Hippocampal formation (tissue), 2 donors: ENCODE measurements around the gene ASXL2.
A peak's percentile ranks its signal among the peaks of the same experiment; 100 is the strongest.
"Not testable (repeated sequence)": the region's sequence is repeated elsewhere in the genome, so short reads cannot be mapped to it uniquely, and the experiment has no call there.

ENCODE experiments used
- DNase-seq, 2 donors: peaks; one replicate each; lab custom pipeline; 2025; lab: John Stamatoyannopoulos, UW

Gene ASXL2

DNA sequence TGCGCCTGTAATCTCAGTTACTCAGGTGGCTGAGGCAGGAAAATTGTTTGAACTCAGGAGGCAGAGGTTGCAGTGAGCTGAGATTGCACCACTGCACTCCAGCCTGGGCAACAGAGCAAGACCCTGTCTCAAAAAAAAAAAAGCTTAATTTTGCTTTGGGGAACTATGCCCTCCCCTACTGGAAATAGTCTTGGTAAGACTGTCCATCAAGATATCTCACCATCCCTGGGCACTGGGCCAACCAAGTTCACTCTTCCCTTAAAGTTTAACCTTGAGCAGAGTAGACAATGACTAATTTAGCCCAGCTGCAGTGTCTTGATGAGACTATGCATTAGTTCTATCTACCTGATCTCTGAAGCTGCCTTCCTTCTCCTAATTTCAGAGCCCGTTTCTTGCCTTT lies 44.7 kb downstream of the ASXL2 start:
- no peak for DNase-seq

DNA sequence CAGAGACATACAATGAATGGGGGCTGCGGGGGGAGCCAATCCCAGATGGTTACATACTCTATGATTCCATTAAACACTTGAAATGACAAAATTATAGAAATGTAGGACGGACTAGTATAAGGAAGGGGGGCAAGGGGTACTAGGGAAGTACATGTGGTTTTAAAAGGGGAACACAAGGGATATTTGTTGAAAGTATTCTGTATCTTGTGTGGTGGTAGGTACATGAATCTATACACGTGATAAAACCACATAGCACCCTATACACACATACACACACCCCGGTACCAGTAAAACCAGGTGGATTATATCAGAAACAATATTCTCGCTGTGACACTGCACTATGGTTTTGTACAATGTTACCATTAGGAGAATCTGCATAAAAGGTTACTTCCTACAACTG lies 45.4 kb downstream of the ASXL2 start:
- no peak for DNase-seq

DNA sequence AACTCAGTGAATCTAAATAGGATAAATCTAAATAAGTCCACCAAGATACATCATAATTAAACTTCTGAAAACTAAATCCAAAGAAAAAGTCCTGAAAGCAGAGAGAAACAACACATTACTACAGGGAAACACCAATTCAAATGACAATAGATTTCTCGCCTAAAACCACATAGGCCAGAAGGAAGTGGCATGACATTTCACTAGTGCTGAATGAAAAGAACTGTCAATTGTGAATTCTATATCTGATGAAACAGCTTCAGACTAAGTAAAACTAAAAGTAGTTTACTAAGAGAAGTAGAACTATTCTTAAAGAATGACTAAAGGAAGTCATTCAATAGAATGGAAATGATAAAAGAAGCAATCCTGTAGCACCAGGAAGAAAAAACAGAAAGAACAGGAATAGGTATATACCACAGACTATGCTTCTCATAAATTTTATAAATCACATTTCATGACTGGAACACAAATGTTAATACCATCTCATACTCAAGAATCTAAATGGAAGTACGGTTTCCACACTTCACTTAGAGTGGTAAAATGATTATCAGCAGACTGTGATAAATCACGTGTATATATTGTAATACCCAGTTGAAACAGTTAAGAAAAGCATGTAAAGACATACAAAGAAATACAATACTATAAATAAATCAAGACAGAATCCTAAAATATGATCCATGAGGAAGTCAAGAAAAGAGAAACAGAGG lies 46.4 kb downstream of the ASXL2 start:
- DNase-seq, result no peak

DNA sequence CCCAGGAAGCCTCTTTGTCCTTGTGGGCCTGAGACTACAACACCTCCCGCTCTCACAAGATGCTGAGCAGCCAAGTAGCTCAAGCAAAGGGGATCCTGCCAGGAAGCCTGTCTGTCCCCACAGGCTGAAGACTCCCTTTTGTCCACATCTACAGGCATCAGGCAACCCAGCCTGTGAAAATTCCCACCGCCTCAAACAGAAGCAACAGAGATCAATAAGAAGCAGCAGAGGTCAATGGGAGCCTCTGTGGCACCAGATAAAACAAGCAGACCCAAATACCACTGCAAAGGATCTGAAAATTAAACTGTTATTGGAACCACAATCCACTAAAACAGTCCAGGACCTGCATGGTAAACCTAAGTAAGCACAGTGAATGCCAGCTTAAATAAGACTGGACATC lies 48.5 kb downstream of the ASXL2 start:
- DNase-seq, result no peak

DNA sequence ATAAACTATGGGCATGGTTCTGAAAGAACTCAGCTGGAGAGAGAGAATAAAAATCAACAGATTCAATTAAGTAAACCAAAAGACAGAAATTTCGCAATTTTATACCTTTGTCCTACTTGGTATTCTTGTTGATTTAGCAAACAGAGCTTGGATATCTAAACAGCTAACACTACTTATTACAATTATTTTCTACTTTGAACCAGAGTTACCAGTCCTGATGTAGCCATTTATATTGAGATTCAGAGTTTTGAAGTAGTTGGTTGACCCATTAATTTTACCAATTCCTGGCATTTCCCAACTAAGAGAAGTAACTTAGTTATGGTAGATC lies 48.9 kb downstream of the ASXL2 start:
- no peak for DNase-seq

DNA sequence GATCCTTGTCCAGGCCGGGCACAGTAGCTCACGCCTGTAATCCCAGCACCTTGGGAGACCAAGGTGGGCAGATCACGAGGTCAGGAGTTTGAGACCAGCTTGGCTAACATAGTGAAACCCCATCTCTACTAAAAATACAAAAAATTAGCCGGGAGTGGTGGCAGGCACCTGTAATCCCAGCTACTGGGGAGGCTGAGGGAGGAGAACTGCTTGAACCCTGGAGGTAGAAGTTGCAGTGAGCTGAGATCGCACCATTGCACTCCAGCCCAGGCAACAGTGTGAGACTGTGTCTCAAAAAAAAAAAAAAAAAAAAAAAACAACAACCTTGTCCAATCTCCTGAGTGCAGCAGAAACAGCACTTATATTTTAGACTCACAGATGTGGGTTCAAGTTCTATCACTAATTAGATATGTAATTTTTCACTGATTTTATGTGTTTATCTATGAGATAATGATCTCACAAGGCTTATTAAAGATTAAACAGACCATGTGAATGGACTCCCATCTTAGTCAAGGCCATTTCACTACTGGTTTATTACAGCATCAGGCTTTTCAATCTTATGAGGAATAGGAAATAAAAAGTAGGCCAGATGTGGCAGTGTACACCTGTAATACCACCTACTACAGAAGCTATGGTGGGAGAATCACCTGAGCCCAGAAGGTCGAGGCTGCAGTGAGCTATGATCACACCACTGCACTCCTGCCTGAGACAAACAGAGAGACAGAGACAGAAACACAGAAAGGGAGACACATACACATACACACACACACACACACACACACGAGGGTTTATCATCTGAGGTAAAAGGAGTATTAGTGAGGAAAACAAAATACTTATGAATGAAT lies 49.5 kb downstream of the ASXL2 start:
- DNase-seq, result not testable (repeated sequence)

DNA sequence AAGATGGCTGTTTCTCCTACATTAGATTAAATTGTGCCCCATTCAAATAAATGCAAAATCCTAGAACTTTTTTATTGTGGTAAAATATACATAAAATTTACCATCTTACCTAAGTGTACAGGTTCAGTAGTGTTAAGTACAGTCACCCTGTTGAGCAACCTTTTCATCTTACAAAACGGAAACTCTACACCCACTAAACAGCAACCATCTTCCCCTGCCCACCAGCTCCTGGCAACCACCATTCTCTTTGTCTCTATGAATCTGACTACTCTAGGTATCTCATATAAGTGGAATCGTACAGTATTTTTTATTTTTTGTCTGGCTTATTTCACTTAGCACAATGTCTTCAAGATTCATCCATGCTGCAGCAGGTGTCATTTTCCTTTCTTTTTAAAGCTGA lies 53.0 kb downstream of the ASXL2 start:
- no peak for DNase-seq

DNA sequence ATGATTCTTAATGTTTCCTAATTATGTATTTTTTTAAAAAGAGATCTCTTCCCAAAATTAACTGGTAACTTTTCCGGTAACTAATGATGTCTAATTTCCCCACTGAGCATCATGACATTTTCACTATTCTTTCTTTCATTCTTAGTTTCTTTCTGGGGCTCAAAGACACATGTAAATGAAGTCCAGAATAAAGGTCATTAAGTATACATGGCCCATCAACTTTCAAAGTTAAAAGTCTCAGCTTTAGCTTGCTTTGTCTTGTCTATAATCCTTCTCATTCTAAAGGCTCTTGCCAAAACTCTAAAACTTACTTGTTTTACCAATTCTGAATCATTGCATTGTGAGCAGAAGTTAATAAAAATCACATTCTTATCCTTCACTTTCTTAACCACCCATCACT lies 53.6 kb downstream of the ASXL2 start:
- DNase-seq, result no peak

DNA sequence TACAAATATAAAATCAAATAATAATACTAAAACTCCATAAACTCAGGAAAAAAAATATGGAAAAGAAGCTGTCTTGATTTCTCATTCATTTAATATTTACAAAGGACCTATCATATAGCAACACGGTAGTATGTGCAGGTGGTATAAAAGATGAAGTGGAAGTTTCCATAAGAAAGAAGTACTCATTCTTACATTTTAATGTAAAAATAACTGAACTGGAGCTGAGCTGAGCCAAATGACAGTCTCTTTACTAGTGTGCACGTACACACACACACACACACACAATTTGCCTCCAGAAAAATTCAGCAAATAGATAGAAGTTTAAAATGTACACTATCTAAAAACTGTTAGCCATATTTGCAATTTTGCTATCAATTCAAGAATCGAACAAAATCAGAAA lies 54.1 kb downstream of the ASXL2 start:
- DNase-seq, result no peak

DNA sequence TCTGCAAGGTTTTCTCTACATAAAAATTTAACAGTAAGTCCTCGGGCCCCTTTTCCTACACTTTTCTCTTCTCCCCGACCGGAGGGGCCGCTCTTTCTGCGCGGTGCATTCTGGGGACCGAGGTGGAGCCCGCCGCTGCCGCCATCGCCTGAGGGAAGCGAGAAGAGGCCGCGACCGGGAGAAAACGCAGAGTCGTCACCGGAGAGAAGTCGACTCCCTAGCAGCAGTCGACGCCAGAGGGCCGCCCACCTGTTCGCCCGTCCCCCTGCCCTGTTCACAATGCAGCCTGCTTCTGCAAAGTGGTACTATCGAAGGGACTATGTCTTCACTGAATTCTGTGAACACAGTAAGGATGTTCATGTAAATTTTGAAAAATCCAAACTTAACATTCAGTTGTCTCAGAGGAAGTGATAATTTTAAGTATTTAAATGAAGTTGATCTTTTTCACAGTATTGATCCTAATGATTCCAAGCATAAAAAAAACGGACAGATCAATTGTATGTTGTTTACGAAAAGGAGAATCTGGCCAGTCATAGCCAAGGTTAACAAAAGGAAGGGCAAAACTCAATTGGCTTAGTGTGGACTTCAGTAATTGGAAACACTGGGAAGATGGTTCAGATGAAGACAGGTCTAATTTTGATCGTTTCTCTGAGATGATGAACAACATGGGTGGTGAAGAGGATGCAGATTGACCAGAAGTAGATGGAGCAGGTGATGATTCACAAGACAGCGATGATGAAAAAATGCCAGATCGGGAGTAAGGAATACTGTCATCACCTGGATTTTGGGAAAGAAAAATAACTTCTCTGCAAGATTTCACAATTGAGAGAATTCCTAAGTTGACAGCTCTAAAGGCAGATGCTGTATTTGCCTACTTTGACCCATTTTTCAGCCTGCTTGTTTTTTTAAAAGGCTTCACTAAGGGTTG lies 55.8 kb downstream of the ASXL2 start:
- peak; percentile 11 to 23 for DNase-seq

DNA sequence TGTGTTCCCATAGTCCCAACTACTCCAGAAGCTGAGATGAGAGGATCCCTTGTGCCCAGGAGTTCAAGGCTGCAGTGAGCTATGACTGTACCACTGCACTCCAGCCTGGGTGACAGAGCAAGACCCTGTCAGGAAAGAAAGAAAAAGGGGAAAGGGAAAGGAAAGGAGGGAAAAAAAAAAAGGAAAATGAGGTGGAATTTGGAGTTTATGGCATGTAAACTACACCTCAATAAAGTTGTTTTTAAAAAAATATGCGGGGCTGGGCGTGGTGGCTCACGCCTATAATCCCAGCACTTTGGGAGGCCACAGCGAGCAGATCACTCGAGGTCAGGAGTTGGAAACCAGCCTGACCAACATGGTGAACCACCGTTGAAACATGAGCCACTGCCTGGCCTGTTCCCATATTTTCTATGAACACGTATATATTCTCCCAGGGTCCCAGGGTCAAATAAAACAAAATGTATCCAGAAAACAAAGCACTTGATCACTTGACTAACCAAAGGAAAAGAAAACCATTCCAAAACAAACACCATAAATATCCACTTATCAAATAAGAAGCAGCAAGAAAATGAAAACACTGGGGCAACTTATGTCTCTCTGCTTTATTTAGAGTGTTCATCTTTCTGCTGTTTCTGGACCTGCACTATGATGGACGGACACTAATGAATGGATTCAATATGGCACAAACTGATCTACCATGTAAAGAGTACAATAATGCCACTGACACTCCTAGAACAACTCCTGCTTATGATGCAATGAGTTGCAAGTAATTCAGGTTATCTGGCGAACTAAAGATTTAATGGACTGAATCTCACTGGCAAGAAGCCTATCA lies 56.8 kb downstream of the ASXL2 start:
- no peak for DNase-seq

DNA sequence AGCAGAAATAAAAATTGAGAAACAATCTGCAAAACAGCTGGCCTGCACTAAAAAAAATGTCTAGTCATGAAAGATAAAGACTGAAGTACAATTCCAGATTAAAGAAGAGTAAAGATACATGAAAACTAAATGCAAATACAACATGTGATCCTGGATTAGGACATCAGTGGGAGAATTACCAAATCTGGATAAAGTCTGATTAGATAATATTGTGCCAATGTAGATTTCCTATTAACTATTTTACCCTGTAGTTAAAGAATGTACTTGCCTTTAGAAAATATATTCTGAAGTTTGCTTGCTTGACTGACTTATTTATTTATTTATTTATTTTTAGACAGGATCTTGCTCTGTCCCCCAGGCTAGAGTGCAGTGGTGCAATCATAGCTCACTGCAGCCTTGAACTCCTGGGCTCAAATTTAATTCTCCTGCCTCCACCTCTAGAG lies 58.7 kb downstream of the ASXL2 start:
- DNase-seq, result no peak

DNA sequence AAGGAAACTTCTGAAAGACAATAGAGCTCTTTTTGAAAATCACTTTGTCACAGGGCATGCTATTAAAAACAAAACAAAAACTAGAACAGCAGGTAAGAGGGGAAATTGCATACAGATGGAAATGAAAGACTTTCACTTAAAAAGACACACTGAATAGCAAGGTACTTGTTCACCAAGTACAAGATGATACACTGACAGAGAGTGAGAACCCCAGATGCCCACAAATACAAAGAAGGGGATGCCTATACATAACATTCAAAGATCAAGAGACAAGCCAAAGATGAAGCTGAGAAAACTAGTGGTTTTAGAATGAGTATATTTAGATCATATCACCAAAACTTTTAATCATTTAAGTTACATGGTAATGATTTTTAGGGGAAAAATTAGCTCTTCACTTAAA lies 60.7 kb downstream of the ASXL2 start:
- DNase-seq, result no peak

DNA sequence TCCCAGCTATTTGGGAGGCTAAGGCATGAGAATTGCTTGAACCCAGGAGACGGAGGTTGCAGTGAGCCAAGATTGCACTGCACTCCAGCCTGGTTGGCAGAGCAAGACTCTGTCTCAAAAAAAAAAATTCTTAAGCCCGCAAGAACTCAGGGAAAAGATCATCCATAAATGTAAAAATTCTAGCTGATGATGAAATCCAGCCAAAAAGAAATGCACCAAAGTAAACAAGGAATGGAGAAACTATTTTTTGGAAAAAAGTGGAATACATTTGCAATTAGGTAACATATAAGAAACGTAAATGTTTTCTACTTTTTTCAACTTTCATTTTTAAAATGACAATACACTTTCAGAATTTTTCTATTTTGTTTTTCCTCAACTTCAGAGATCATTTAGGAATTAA lies 61.3 kb downstream of the ASXL2 start:
- DNase-seq, result no peak

DNA sequence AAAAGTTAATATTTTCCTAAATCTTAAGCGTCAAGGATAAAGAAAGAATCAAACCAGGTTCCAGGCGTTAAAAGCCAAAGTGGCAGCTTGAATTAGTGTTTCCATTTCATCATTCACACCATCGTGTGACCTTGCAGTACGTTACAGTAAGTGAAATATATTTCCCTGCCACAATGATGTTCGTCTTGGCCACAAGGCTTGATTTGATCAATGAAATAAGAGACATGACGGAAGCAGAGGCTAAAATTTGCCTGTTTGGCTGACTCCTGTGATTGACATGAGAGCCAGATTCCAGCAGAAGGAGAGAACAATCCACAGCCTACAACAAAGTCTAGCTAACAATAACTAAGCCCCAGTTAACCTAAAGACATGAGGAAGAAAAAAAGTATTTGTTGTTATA lies 62.0 kb downstream of the ASXL2 start:
- DNase-seq, result no peak

DNA sequence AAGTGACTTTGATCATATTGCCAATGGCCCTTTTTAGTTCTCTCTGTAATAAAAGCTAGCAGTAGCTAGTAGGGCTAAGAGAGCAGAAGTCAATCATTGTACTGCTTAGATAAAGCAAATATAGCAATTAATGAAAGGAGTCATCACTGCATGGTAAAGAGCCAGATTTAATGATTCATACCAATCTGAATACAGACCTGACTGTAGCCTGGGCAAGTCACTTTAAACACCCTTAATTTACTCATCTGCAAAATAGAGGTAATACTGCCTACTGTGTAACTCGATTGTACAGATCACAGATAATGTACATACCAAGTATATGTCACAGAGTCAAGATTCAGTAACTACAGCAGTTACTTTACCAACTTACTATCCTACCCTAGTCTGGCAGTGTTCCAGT lies 63.6 kb downstream of the ASXL2 start:
- DNase-seq, result no peak

DNA sequence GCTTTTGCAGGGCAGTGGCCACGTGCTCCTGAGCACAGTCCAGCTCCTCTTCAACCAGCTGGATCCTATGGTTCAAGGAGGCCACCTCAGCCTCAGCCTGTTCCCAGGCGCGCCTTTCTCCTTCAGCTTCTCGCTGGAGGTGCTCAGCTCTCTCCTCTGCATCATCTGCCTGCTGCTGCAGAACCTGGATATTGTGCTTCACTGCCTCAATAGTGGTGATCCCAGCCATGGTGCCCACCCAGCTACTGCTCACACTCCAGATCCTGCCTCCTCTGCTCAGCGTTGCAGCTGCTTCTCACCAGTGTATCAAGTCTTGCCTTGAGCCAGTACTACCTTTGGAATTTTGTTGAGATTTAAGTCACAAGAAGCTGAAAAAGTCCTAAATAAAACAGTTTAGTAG lies 67.9 kb downstream of the ASXL2 start:
- no peak for DNase-seq

DNA sequence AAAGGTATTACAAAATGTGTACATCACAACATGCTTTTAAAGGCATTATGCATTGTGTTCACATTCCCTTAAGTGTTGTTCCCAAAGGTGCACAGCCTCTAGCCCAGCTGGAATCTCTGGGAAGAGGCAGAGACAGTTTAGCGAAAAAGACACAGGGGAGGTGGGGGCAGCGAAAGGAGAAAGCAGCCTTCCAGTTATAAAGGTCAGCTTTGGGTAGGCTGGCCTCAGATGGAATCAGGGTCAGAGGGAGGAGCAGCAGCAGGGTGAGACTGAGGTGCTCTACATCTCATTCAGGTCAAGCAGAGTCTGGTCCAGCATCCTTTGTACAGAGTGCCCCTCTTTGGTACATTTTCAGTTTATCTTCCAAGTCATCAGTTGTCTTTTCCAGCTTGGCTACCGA lies 68.6 kb downstream of the ASXL2 start:
- no peak for DNase-seq

DNA sequence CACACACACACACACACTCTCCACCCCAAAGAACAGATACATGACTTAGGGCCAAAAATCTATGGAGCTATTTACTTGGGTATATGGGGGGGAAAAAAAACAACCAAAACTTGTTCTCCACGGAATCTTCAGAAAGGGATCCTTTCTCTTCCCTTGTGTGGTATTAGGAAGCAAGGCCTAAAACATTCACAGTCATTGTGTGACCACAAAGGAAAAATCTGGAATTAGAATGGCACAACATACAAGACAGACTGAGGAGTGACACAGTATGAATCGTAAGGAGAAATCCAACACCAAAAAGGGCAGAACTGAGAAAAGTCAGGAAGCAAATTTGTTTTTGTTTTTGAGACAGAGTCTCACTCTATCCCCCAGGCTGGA lies 70.3 kb downstream of the ASXL2 start:
- DNase-seq, result no peak

DNA sequence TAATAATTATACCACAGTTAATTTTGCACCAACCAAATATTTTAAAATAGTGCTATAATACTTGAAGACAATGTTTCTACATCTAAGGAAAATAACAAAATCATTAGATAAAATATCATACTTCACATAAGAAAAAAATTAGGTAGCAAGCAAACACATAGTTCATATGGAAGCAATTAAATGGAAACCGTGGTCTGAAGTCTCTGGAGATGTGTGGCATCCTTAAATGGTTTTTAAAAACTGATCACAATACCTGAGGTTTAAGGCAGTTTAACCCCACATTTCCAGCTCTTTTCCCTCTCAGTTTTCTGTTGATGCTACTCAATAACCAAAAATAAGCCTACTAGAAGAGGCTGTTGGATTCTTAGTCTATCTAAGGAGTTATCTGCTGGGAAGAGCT lies 71.3 kb downstream of the ASXL2 start:
- no peak for DNase-seq

DNA sequence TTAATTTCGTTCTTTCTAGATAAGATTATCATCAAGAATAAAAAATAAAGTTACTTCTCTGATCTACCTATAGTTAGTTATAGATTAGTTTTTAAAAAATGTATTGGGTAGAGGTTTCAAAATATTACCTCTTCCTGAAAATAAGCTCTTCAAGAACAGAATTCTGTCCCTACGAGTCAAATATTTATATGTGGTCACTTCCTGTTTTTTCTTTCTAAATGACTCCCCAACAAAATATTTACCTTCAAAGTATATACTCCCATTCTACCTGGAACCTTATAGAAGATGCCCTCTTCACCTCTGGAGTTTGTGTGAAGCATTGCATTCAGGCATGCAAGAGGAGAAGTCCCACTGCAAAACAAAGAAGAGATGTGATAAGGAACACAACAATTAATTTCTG lies 72.3 kb downstream of the ASXL2 start:
- no peak for DNase-seq

DNA sequence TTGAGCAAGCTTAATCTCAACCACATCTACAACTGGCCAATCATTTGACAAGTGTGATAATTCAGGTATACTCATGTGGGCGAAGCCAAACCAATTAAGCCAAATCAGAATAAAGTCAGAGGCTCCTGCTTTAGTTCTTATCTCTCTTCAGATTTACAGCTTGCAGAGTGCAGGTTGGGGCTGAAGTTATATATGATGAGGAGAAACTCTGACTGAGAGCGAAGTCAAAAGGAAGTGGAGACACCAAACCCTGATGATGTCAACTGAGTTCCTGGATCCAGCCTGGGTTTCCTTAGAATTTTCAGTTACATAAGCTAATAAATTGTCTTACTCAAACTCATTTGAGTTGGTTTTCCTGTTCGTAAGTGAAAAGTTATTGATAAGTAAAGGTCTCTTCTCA lies 73.9 kb downstream of the ASXL2 start:
- no peak for DNase-seq
